DMS53 treated with DMSO at 0.1 percent for 48 hours (cell line): ENCODE data around the gene SPO11.

Experiments used
- DNase-seq: peaks from one replicate; lab custom pipeline; 2025; ENCODE audit not compliant: unreplicated experiment; lab: John Stamatoyannopoulos, UW

Gene SPO11

GRCh38 chr20:57329608-57330221 lies at the start of gene SPO11:
TSS of gene SPO11 (plus strand) at chr20:57329803. CDS start at chr20:57329868, 65 bp downstream.
- DNase-seq = no peak

GRCh38 chr20:57280221-57280620 lies 49.4 kb upstream of the SPO11 start:
- DNase-seq = no peak

GRCh38 chr20:57281900-57282299 lies 47.7 kb upstream of the SPO11 start:
- no peak for DNase-seq

GRCh38 chr20:57282670-57283361 lies 46.8 kb upstream of the SPO11 start:
- no peak for DNase-seq

GRCh38 chr20:57283860-57284259 lies 45.7 kb upstream of the SPO11 start:
- DNase-seq = no peak

GRCh38 chr20:57287007-57287880 lies 42.4 kb upstream of the SPO11 start:
- no peak for DNase-seq

- DNase-seq = no peak
These were observed 41.7 kb upstream of the SPO11 start for GRCh38 chr20:57287901-57288300.

GRCh38 chr20:57288651-57289277 lies 40.8 kb upstream of the SPO11 start:
- DNase-seq = no peak

- no peak for DNase-seq
These were observed 40.0 kb upstream of the SPO11 start for GRCh38 chr20:57289391-57290177.

- DNase-seq = no peak
These were observed 39.5 kb upstream of the SPO11 start for GRCh38 chr20:57290178-57290484.

- DNase-seq = no peak
These were observed 38.6 kb upstream of the SPO11 start for GRCh38 chr20:57291003-57291402.

GRCh38 chr20:57291694-57292093 lies 37.9 kb upstream of the SPO11 start:
- no peak for DNase-seq

- DNase-seq = no peak
These were observed 37.0 kb upstream of the SPO11 start for GRCh38 chr20:57292611-57293010.

GRCh38 chr20:57293995-57294394 lies 35.6 kb upstream of the SPO11 start:
- DNase-seq = no peak

GRCh38 chr20:57294550-57294949 lies 35.1 kb upstream of the SPO11 start:
- no peak for DNase-seq

GRCh38 chr20:57298457-57298856 lies 31.1 kb upstream of the SPO11 start:
- DNase-seq = no peak

- DNase-seq = no peak
These were observed 28.6 kb upstream of the SPO11 start for GRCh38 chr20:57301026-57301425.

- DNase-seq = no peak
These were observed 22.9 kb upstream of the SPO11 start for GRCh38 chr20:57306747-57307146.

GRCh38 chr20:57308451-57309271 lies 20.9 kb upstream of the SPO11 start:
- DNase-seq = no peak

GRCh38 chr20:57309544-57310115 lies 20.0 kb upstream of the SPO11 start:
- DNase-seq = no peak
